Keratinocyte (primary cell): ENCODE data around the gene COPG1. TPM values are rescaled to one million over a fixed set of nuclear protein-coding genes. Genes with fewer than 3 reads are reported as not detected.

Source experiments
- DNase-seq: peaks from one replicate; pipeline ENCODE4 v3.0.0-alpha.2; 2011; ENCODE audit warnings: low read depth, missing footprints, low spot score
- FAIRE-seq: peaks from 2 replicates; lab custom pipeline; 2011; peaks lifted over from hg19 to GRCh38; lab: Jason Lieb, UNC
- H2AFZ ChIP-seq: 2 replicates; pipeline ENCODE4 v1.6.0; 2012; ENCODE audit warnings: low read length, control low read depth, inconsistent platforms; ENCODE audit not compliant: control insufficient read depth
- H3K27ac ChIP-seq: 2 replicates; pipeline ENCODE4 v1.5.1; 2011; ENCODE audit warnings: low read length; ENCODE audit not compliant: control insufficient read depth, insufficient read depth
- H3K27me3 ChIP-seq: 3 replicates; pipeline ENCODE4 v1.6.0; 2011; ENCODE audit warnings: low read length; ENCODE audit not compliant: control insufficient read depth, insufficient read depth; ENCODE audit errors: extremely low read depth
- H3K36me3 ChIP-seq, 2 experiments: 2 replicates in 1 of 2; 3 replicates in 1 of 2; pipeline ENCODE4 v1.5.1; 2011; ENCODE audit warnings: low read length in 2 of 2, mild to moderate bottlenecking in 1 of 2; ENCODE audit not compliant: control insufficient read depth in 2 of 2, insufficient read depth in 2 of 2; ENCODE audit errors: extremely low read depth in 1 of 2
- H3K4me1 ChIP-seq: 3 replicates; pipeline ENCODE4 v1.5.1; 2011; ENCODE audit warnings: low read length; ENCODE audit not compliant: control insufficient read depth, insufficient read depth; ENCODE audit errors: extremely low read depth
- H3K4me2 ChIP-seq: 3 replicates; pipeline ENCODE4 v1.6.0; 2011; ENCODE audit warnings: low read depth, low read length; ENCODE audit not compliant: control insufficient read depth, insufficient read depth; ENCODE audit errors: extremely low read depth
- H3K4me3 ChIP-seq, 3 experiments: fragments of 200-600 bp in 1 of 3; sonication (generic) in 1 of 3; 2 replicates in 2 of 3; 3 replicates in 1 of 3; pipeline ENCODE4 v1.5.1; 2011 to 2016; ENCODE audit warnings: low read length in 3 of 3, mild to moderate bottlenecking in 3 of 3, control low read depth in 2 of 3, inconsistent platforms in 1 of 3, low read depth in 1 of 3, mixed read lengths in 1 of 3, mixed run types in 1 of 3, moderate library complexity in 1 of 3; ENCODE audit not compliant: control insufficient read depth in 2 of 3, insufficient read depth in 2 of 3; ENCODE audit errors: extremely low read depth in 1 of 3
- H3K79me2 ChIP-seq: 2 replicates; pipeline ENCODE4 v1.6.0; 2012; ENCODE audit warnings: low read length; ENCODE audit not compliant: control insufficient read depth, insufficient read depth
- H3K9ac ChIP-seq: 3 replicates; pipeline ENCODE4 v1.6.0; 2011; ENCODE audit warnings: low read length; ENCODE audit not compliant: control insufficient read depth, insufficient read depth; ENCODE audit errors: extremely low read depth
- H3K9me1 ChIP-seq: 3 replicates; pipeline ENCODE4 v1.6.0; 2011; ENCODE audit warnings: low read length; ENCODE audit not compliant: control insufficient read depth, insufficient read depth; ENCODE audit errors: extremely low read depth
- H3K9me3 ChIP-seq: 2 replicates; pipeline ENCODE4 v1.5.1; 2012; ENCODE audit warnings: low read depth, low read length; ENCODE audit not compliant: control insufficient read depth
- H4K20me1 ChIP-seq: 3 replicates; pipeline ENCODE4 v1.6.0; 2011; ENCODE audit warnings: low read length; ENCODE audit not compliant: control insufficient read depth, insufficient read depth; ENCODE audit errors: extremely low read depth
- CTCF ChIP-seq, 3 experiments: IDR thresholded peaks in 1 of 3; conservative IDR thresholded peaks in 1 of 3; optimal IDR thresholded peaks in 1 of 3; 2 replicates in 2 of 3; 3 replicates in 1 of 3; pipeline versions ENCODE3 to v1.5.1; 2011; ENCODE audit warnings: low read length in 3 of 3, mild to moderate bottlenecking in 3 of 3, moderate library complexity in 2 of 3, control low read depth in 1 of 3, inconsistent platforms in 1 of 3; ENCODE audit not compliant: insufficient read depth in 2 of 3; ENCODE audit errors: extremely low read depth in 1 of 3
- EZH2 ChIP-seq: IDR thresholded peaks from one replicate; pipeline ENCODE4 v1.6.1; 2012; ENCODE audit warnings: inconsistent platforms, mild to moderate bottlenecking, low read length, moderate library complexity
- dilution Hi-C: fragments of 300-500 bp; cut with MboI; formaldehyde crosslinking; loops from one replicate; pipeline ENCODE4 v1.7.0; 2020; ENCODE audit warnings: low sequenced_read_pairs; ENCODE audit not compliant: extremely low pct_ligation_motif_present
- polyA plus RNA-seq, 5 experiments: library from polyadenylated mRNA; depleted of rRNA in 3 of 5; stranded (reverse) in 3 of 5; stranded (forward) in 1 of 5; unstranded in 1 of 5; fragments of >200 nt; gene quantifications; 1 replicate in 1 of 5; 2 replicates in 3 of 5; 3 replicates in 1 of 5; pipeline versions ENCODE4 v1.2.1 to v1.2.3, GENCODE V29; 2011 to 2012; ENCODE audit warnings: missing spikeins in 2 of 5, low read depth in 1 of 5, low replicate concordance in 1 of 5

The COPG1 gene
- polyA plus RNA-seq, 1 donor (not counting 4 experiments of a cell fraction or from before 2014, with no cell fraction given), result 65.5 TPM

GRCh38 chr3:129304962-129305222 is 55.5 kb downstream of the COPG1 start:
- TF ChIP-seq CTCF (optimal IDR thresholded peaks at IDR 0.05 in 1 of 3, IDR thresholded peaks at IDR 0.05 in 1 of 3, conservative IDR thresholded peaks at IDR 0.05 in 1 of 3; ENCODE audit: extremely low read depth in 1 of 3, insufficient read depth in 2 of 3, low read length in 3 of 3) (no peak), EZH2 (no peak)
- no peaks in the 10 kb centered on the region for H3K79me2 ChIP-seq
- H3K9ac ChIP-seq, result no peak overlapping the region
- no peaks in the 10 kb centered on the region for H3K27me3 ChIP-seq
- no peak overlapping the region for H3K4me3 ChIP-seq
- no peaks in the 10 kb centered on the region for H4K20me1 ChIP-seq
- H3K27ac ChIP-seq, result no peak overlapping the region
- DNase-seq, result no peak
- H3K36me3 ChIP-seq, result peaks cover 11 to 17% of the 10 kb centered on the region in 2 experiments
- no peaks in the 10 kb centered on the region for H3K9me3 ChIP-seq
- no peak overlapping the region for H3K4me2 ChIP-seq
- no peak for FAIRE-seq
- no peak overlapping the region for H2AFZ ChIP-seq
- dilution Hi-C loops, result no loop called here
- H3K9me1 ChIP-seq, result no peaks in the 10 kb centered on the region
- H3K4me1 ChIP-seq, result peaks cover 10% of the 10 kb centered on the region

GRCh38 chr3:129305592-129306091 is 56.2 kb downstream of the COPG1 start:
- Histone ChIP-seq H3K27me3 (no peaks in the 10 kb centered on the region), H3K9me3 (no peaks in the 10 kb centered on the region), H3K4me1 (peaks cover 18% of the 10 kb centered on the region), H3K9me1 (no peaks in the 10 kb centered on the region), H3K4me3 (no peak overlapping the region), H3K27ac (peak overlapping the region; percentile 15), H2AFZ (peak overlapping the region; percentile 37), H4K20me1 (no peaks in the 10 kb centered on the region), H3K9ac (no peak overlapping the region), H3K36me3 (peaks cover 8 to 17% of the 10 kb centered on the region in 2 experiments), H3K79me2 (no peaks in the 10 kb centered on the region), H3K4me2 (peak overlapping the region; percentile 44)
- dilution Hi-C loops, result no loop called here
- TF ChIP-seq EZH2 (no peak), CTCF (optimal IDR thresholded peaks at IDR 0.05 in 1 of 3, IDR thresholded peaks at IDR 0.05 in 1 of 3, conservative IDR thresholded peaks at IDR 0.05 in 1 of 3; ENCODE audit: extremely low read depth in 1 of 3, insufficient read depth in 2 of 3, low read length in 3 of 3) (no peak)
- no peak for DNase-seq
- FAIRE-seq, result peak; percentile 51
